Duodenal mucosa (tissue), 2 donors: ENCODE measurements around the gene SETD1A.
A peak's percentile ranks its signal among the peaks of the same experiment; 100 is the strongest.

ENCODE experiments used
- H3K27ac ChIP-seq: one replicate; pipeline ENCODE4 v1.7.0; 2013; ENCODE audit warnings: low read depth, low read length
- H3K27me3 ChIP-seq, 2 donors: one replicate each; pipeline ENCODE4 v1.7.0; 2013; ENCODE audit warnings: low read length in 2 of 2, control low read depth in 1 of 2; ENCODE audit not compliant: insufficient read depth in 2 of 2, control insufficient read depth in 1 of 2
- H3K36me3 ChIP-seq, 2 donors: one replicate each; pipeline ENCODE4 v1.7.0; 2013; ENCODE audit warnings: low read length in 2 of 2, control low read depth in 1 of 2; ENCODE audit not compliant: insufficient read depth in 2 of 2, control insufficient read depth in 1 of 2
- H3K4me1 ChIP-seq, 2 donors: one replicate each; pipeline ENCODE4 v1.7.0; 2013; ENCODE audit warnings: low read length in 2 of 2, control low read depth in 1 of 2; ENCODE audit not compliant: insufficient read depth in 2 of 2, control insufficient read depth in 1 of 2
- H3K4me3 ChIP-seq, 2 donors: one replicate each; pipeline ENCODE4 v1.7.0; 2013; ENCODE audit warnings: low read length in 2 of 2, low read depth in 1 of 2
- H3K9ac ChIP-seq, 2 donors: one replicate each; pipeline ENCODE4 v1.7.0; 2013; ENCODE audit warnings: low read length in 2 of 2, low read depth in 1 of 2
- H3K9me3 ChIP-seq, 2 donors: one replicate each; pipeline ENCODE4 v1.7.0; 2013; ENCODE audit warnings: low read length in 2 of 2, control low read depth in 1 of 2; ENCODE audit not compliant: control insufficient read depth in 1 of 2

Gene SETD1A

GRCh38 chr16:30953111-30953510, 4.4 kb upstream of the SETD1A start:
- no peaks in the 10 kb centered on the region for H3K27me3 ChIP-seq
- peaks cover 0 to 4% of the 10 kb centered on the region in 2 donors for H3K36me3 ChIP-seq
- H3K9ac ChIP-seq: no peak overlapping the region
- H3K9me3 ChIP-seq: no peaks in the 10 kb centered on the region
- H3K4me1 ChIP-seq: peaks cover 38 to 48% of the 10 kb centered on the region in 2 donors
- no peak overlapping the region for H3K4me3 ChIP-seq
- H3K27ac ChIP-seq: no peak overlapping the region

GRCh38 chr16:30953511-30954124, 3.9 kb upstream of the SETD1A start:
- peaks cover 0 to 4% of the 10 kb centered on the region in 2 donors for H3K36me3 ChIP-seq
- H3K4me1 ChIP-seq: peaks cover 41 to 50% of the 10 kb centered on the region in 2 donors
- no peak overlapping the region for H3K9ac ChIP-seq
- H3K9me3 ChIP-seq: no peaks in the 10 kb centered on the region
- no peaks in the 10 kb centered on the region for H3K27me3 ChIP-seq
- no peak overlapping the region for H3K27ac ChIP-seq
- H3K4me3 ChIP-seq: no peak overlapping the region

GRCh38 chr16:30954993-30955392, 2.6 kb upstream of the SETD1A start:
- peaks cover 1 to 16% of the 10 kb centered on the region in 2 donors for H3K36me3 ChIP-seq
- no peaks in the 10 kb centered on the region for H3K27me3 ChIP-seq
- no peaks in the 10 kb centered on the region for H3K9me3 ChIP-seq
- H3K4me3 ChIP-seq: no peak overlapping the region
- peaks cover 45 to 49% of the 10 kb centered on the region in 2 donors for H3K4me1 ChIP-seq
- no peak overlapping the region for H3K27ac ChIP-seq
- no peak overlapping the region for H3K9ac ChIP-seq

DNA sequence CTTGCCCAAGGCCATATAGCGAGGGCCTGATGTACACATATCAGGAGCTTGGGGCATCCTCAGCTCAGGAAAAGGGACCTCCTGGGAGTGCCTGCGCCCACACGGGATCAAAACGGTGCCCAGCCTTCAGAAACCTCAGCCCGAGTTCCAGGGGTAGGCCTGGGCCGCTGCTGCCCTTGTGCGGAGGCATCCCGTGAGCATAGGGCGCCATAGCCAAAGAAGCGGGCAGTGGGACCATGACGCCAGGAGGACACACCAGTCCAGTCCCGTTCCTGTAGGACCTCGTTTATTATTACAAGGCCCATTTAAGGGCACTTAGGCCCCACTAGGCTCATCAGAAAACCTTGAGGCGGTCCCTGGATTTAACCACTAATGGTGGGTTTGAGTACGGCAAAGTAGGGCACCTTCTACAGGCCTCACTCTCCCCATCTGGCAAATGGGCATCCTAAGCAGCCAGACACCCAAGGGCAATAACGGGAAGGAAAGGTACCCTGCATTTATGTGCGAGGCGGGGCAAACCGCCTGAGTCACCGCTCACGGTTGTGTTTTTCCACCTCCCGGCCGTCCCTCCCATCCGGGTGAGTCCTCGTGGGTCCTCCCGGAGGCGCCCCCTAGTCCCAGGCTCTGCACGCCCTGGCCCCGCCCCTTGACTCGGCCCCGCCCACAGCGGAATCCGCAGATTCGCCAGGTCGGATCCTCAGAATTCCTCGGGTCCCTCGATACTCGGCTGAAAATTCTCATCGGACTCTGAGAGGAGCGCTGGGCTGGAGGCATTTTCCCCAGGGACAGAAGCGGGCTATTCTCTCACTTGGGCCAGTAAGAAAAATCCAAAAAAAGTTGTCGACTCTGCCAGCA, 726 bp upstream of the SETD1A start:
- no peaks in the 10 kb centered on the region for H3K9me3 ChIP-seq
- H3K9ac ChIP-seq: peak overlapping the region; percentile 71 to 86
- peak overlapping the region; percentile 93 to 94 for H3K4me3 ChIP-seq
- no peaks in the 10 kb centered on the region for H3K27me3 ChIP-seq
- peak overlapping the region; percentile 95 for H3K27ac ChIP-seq
- peaks cover 29 to 33% of the 10 kb centered on the region in 2 donors for H3K4me1 ChIP-seq
- H3K36me3 ChIP-seq: peaks cover 12 to 33% of the 10 kb centered on the region in 2 donors

DNA sequence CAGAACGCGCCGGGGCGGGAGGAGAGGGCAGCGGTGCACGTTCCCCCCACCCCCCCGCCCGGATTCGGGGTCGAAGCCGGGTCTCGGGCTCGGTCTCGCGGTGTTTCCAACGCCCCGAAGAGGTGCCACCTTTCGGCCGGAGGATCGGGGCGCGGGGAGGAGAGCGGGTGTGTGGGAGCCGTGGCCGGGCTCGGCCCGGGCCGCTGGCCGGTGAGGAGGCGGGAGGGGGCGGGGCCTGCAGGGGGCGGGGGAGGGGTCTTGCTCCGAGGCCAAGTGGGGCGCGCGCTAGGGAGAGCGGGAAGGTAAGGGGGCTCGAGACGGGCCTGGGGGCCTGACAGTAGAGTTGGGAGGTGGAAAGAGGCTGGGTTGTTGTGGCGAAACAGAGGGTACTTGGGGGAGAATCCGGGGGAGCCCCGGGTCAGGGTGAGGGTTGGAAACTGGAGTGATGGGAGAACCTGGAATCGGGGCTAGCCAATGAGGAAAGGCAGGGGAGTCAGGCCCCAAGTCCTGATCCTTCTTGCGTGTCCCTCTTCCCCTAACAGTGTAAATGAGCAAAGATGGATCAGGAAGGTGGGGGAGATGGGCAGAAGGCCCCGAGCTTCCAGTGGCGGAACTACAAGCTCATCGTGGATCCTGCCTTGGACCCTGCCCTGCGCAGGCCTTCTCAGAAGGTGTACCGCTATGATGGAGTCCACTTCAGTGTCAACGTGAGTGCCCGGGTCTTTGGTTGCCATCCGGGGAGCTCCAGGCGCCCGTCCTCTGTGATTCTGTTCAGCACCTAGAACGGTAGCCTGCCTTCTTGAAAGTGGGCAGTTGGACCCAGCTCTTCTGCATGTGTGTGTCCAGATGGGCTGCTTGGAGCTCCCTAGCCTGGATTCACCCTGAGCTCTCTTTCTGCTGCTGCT, 873 bp downstream of the SETD1A start:
- H3K27ac ChIP-seq: no peak overlapping the region
- H3K9me3 ChIP-seq: no peaks in the 10 kb centered on the region

DNA sequence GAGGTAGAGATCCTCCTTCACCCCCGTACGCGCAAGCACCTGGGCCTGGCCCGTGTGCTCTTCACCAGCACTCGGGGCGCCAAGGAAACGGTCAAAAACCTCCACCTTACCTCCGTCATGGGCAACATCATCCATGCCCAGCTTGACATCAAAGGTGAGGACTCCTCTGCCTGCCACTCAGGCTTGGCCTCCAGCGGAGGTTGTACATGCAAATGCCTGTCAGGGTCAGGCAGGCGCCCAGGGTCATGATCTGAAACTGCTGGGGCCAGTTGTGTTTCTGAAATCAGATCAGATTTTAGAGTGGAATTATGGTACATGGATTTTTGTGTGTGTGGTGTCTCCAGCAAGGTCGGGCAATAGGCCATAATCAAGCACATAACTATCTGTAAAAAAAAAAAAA, 3.8 kb downstream of the SETD1A start:
- Histone ChIP-seq H3K9ac (no peak overlapping the region), H3K4me1 (peaks cover 14 to 17% of the 10 kb centered on the region in 2 donors), H3K36me3 (peaks cover 37 to 68% of the 10 kb centered on the region in 2 donors), H3K27me3 (no peaks in the 10 kb centered on the region), H3K4me3 (no peak overlapping the region), H3K9me3 (no peaks in the 10 kb centered on the region), H3K27ac (no peak overlapping the region)

More for the DNA sequence above, 873 bp downstream of the SETD1A start:
- Histone ChIP-seq H3K4me3 (peak overlapping the region; percentile 69 to 93), H3K27me3 (no peaks in the 10 kb centered on the region), H3K4me1 (peaks cover 23 to 28% of the 10 kb centered on the region in 2 donors), H3K36me3 (peaks cover 22 to 42% of the 10 kb centered on the region in 2 donors), H3K9ac (peak overlapping the region; percentile 48 to 71)

- peaks cover under 1 to 4% of the 10 kb centered on the region in 2 donors for H3K4me1 ChIP-seq
- no peaks in the 10 kb centered on the region for H3K9me3 ChIP-seq
- no peak overlapping the region for H3K4me3 ChIP-seq
- H3K27ac ChIP-seq: no peak overlapping the region
- H3K9ac ChIP-seq: no peak overlapping the region
- peaks cover 46 to 83% of the 10 kb centered on the region in 2 donors for H3K36me3 ChIP-seq
- H3K27me3 ChIP-seq: no peaks in the 10 kb centered on the region
These were observed 6.5 kb downstream of the SETD1A start for GRCh38 chr16:30963925-30964511.

- no peak overlapping the region for H3K27ac ChIP-seq
- peaks cover 50 to 83% of the 10 kb centered on the region in 2 donors for H3K36me3 ChIP-seq
- H3K27me3 ChIP-seq: no peaks in the 10 kb centered on the region
- H3K4me1 ChIP-seq: no peaks in the 10 kb centered on the region
- no peak overlapping the region for H3K9ac ChIP-seq
- no peak overlapping the region for H3K4me3 ChIP-seq
- no peaks in the 10 kb centered on the region for H3K9me3 ChIP-seq
These were observed 7.1 kb downstream of the SETD1A start for GRCh38 chr16:30964574-30965226.

DNA sequence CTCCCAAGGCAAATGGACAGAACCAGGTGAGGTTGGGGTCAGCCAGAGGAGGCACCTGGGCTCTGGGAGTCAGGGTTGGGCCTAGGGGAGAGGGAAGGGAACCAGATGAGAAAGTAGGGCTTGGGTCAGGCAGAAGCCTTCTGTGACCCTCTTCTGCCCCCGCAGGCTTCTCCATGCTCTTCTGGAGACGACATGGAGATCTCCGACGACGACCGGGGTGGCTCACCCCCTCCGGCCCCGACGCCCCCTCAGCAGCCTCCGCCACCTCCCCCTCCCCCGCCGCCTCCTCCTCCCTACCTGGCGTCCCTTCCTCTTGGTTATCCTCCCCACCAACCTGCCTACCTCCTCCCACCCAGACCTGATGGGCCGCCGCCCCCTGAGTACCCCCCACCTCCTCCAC, 7.9 kb downstream of the SETD1A start:
- Histone ChIP-seq H3K9me3 (no peaks in the 10 kb centered on the region), H3K36me3 (peaks cover 47 to 80% of the 10 kb centered on the region in 2 donors)

More for the DNA sequence above, 7.9 kb downstream of the SETD1A start:
- Histone ChIP-seq H3K4me3 (no peak overlapping the region), H3K9ac (no peak overlapping the region), H3K27ac (no peak overlapping the region), H3K27me3 (no peaks in the 10 kb centered on the region), H3K4me1 (no peaks in the 10 kb centered on the region)
